Activated naive CD4-positive, alpha-beta T cell treated with anti-CD3 and anti-CD28 coated beads, Interleukin-2, amount 50 U/mL, for 72 hours (primary cell): ENCODE results near the gene IFNA17. TPM values are rescaled to one million over a fixed set of nuclear protein-coding genes. Genes with fewer than 3 reads are reported as not detected.
"Not testable (repeated sequence)": the region's sequence is repeated elsewhere in the genome, so short reads cannot be mapped to it uniquely, and the experiment has no call there.

ENCODE experiments used
- ATAC-seq, 2 donors: fragments of 150-1000 bp; cut with Tn5 transposase; 2 replicates each; pipeline ENCODE4 v1.10.0; 2021; ENCODE audit warnings: mild to moderate bottlenecking in 2 of 2, moderate library complexity in 2 of 2
- DNase-seq, 2 donors: peaks; one replicate each; pipeline ENCODE4 v3.0.0; 2021 to 2022; ENCODE audit warnings: low spot score in 2 of 2
- H3K27ac Mint-ChIP-seq, 2 donors: one replicate each; pipeline ENCODE4 v1.8.0; 2022; ENCODE audit warnings: mild to moderate bottlenecking in 2 of 2, mixed read lengths in 2 of 2
- H3K36me3 Mint-ChIP-seq, 2 donors: one replicate each; pipeline ENCODE4 v1.8.0; 2022; ENCODE audit warnings: mixed read lengths in 2 of 2
- H3K9me3 Mint-ChIP-seq, 2 donors: one replicate each; pipeline ENCODE4 v1.8.0; 2022; ENCODE audit warnings: mixed read lengths in 2 of 2
- total RNA-seq, 2 donors: library from RNA; stranded (reverse); gene quantifications; one replicate each; pipeline ENCODE4 v1.2.3, GENCODE V29; 2022

Gene IFNA17
- total RNA-seq, result not detected

GRCh38 chr9:21228122-21228521, at the start of gene IFNA17:
Gene IFNA17 (minus strand): TSS chr9:21228222. CDS start chr9:21228173, 49 bp downstream.
- H3K36me3 Mint-ChIP-seq, result no peaks in the 10 kb centered on the region
- no peaks in the 10 kb centered on the region for H3K9me3 Mint-ChIP-seq
- H3K27ac Mint-ChIP-seq, result no peak within 1 kb of the TSS
- no peak for ATAC-seq
- DNase-seq, result no peak

- DNase-seq (no peak), ATAC-seq (no peak)
- Mint-ChIP-seq H3K36me3 (no peaks in the 10 kb centered on the region), H3K27ac (no peak overlapping the region), H3K9me3 (peaks cover 0 to 6% of the 10 kb centered on the region in 2 donors)
These were observed 40.3 kb upstream of the IFNA17 start for GRCh38 chr9:21268347-21268657.

GRCh38 chr9:21267485-21268346, 39.7 kb upstream of the IFNA17 start:
- no peak for DNase-seq
- H3K36me3 Mint-ChIP-seq, result no peaks in the 10 kb centered on the region
- H3K9me3 Mint-ChIP-seq, result peaks cover 0 to 6% of the 10 kb centered on the region in 2 donors
- H3K27ac Mint-ChIP-seq, result no peak overlapping the region
- ATAC-seq, result no peak

GRCh38 chr9:21266733-21267484, 38.9 kb upstream of the IFNA17 start:
- H3K36me3 Mint-ChIP-seq, result no peaks in the 10 kb centered on the region
- ATAC-seq (no peak), DNase-seq (no peak)
- H3K9me3 Mint-ChIP-seq, result peaks cover 0 to 6% of the 10 kb centered on the region in 2 donors
- no peak overlapping the region for H3K27ac Mint-ChIP-seq

- DNase-seq, result no peak
- ATAC-seq, result no peak
- H3K27ac Mint-ChIP-seq, result no peak overlapping the region
- H3K36me3 Mint-ChIP-seq, result no peaks in the 10 kb centered on the region
- no peaks in the 10 kb centered on the region for H3K9me3 Mint-ChIP-seq
These were observed 37.6 kb upstream of the IFNA17 start for GRCh38 chr9:21265421-21266189.

GRCh38 chr9:21255538-21256212, 27.7 kb upstream of the IFNA17 start:
- no peaks in the 10 kb centered on the region for H3K36me3 Mint-ChIP-seq
- no peak overlapping the region for H3K27ac Mint-ChIP-seq
- ATAC-seq (no peak), DNase-seq (no peak)
- no peaks in the 10 kb centered on the region for H3K9me3 Mint-ChIP-seq

- H3K9me3 Mint-ChIP-seq, result no peaks in the 10 kb centered on the region
- DNase-seq (no peak), ATAC-seq (peak; percentile 34 to 73)
- no peak overlapping the region for H3K27ac Mint-ChIP-seq
- H3K36me3 Mint-ChIP-seq, result no peaks in the 10 kb centered on the region
These were observed 24.9 kb upstream of the IFNA17 start for GRCh38 chr9:21252721-21253547.

- ATAC-seq, result no peak
- no peaks in the 10 kb centered on the region for H3K9me3 Mint-ChIP-seq
- H3K36me3 Mint-ChIP-seq, result no peaks in the 10 kb centered on the region
- no peak overlapping the region for H3K27ac Mint-ChIP-seq
- no peak for DNase-seq
These were observed 23.6 kb upstream of the IFNA17 start for GRCh38 chr9:21251638-21252037.

GRCh38 chr9:21251190-21251589, 23.2 kb upstream of the IFNA17 start:
- ATAC-seq (no peak), DNase-seq (no peak)
- Mint-ChIP-seq H3K27ac (no peak overlapping the region), H3K36me3 (no peaks in the 10 kb centered on the region), H3K9me3 (no peaks in the 10 kb centered on the region)

GRCh38 chr9:21244836-21245235, 16.8 kb upstream of the IFNA17 start:
- no peak overlapping the region for H3K27ac Mint-ChIP-seq

GRCh38 chr9:21239911-21240310, 11.9 kb upstream of the IFNA17 start, which contains the start of gene IFNA14:
Gene IFNA14 (minus strand): TSS chr9:21240005. CDS start chr9:21239935, 70 bp downstream.
- Mint-ChIP-seq H3K27ac (no peak within 1 kb of the TSS), H3K36me3 (no peaks in the 10 kb centered on the region)
- ATAC-seq, result no peak

More at GRCh38 chr9:21244836-21245235, 16.8 kb upstream of the IFNA17 start:
- no peak for ATAC-seq
- Mint-ChIP-seq H3K36me3 (no peaks in the 10 kb centered on the region), H3K9me3 (no peaks in the 10 kb centered on the region)
- DNase-seq, result no peak

GRCh38 chr9:21236360-21236714, 8.3 kb upstream of the IFNA17 start:
- H3K36me3 Mint-ChIP-seq, H3K9me3 Mint-ChIP-seq, DNase-seq, ATAC-seq: not testable (repeated sequence)
- H3K27ac Mint-ChIP-seq, result peak overlapping the region in 1 of 2 donors; percentile 11

More at GRCh38 chr9:21239911-21240310, 11.9 kb upstream of the IFNA17 start, which contains the start of gene IFNA14:
- H3K9me3 Mint-ChIP-seq, result no peaks in the 10 kb centered on the region
- no peak for DNase-seq

- not testable (repeated sequence) for H3K9me3 Mint-ChIP-seq, H3K36me3 Mint-ChIP-seq, DNase-seq
- ATAC-seq, result peak; percentile 47 to 71
- H3K27ac Mint-ChIP-seq, result peak overlapping the region in 1 of 2 donors; percentile 11
These were observed 7.7 kb upstream of the IFNA17 start for GRCh38 chr9:21235468-21236359.

- ATAC-seq, result no peak
These were observed 6.2 kb upstream of the IFNA17 start for GRCh38 chr9:21234153-21234687.

GRCh38 chr9:21233258-21233657, 5.2 kb upstream of the IFNA17 start:
- no peak for DNase-seq
- no peak overlapping the region for H3K27ac Mint-ChIP-seq
- no peaks in the 10 kb centered on the region for H3K9me3 Mint-ChIP-seq
- no peaks in the 10 kb centered on the region for H3K36me3 Mint-ChIP-seq
- ATAC-seq, result no peak

More at GRCh38 chr9:21234153-21234687, 6.2 kb upstream of the IFNA17 start:
- DNase-seq, result no peak
- Mint-ChIP-seq H3K9me3 (no peaks in the 10 kb centered on the region), H3K36me3 (no peaks in the 10 kb centered on the region), H3K27ac (no peak overlapping the region)
